IMR-90 (cell line): ENCODE measurements around the gene CDADC1. TPM values are rescaled to one million over a fixed set of nuclear protein-coding genes. Genes with fewer than 3 reads are reported as not detected.

Experiments used
- ATAC-seq: fragments of 200-7000 bp; cut with Tn5 transposase; 2 replicates; pipeline ENCODE4 v1.9.1; 2020; ENCODE audit warnings: low read depth, mild to moderate bottlenecking, moderate library complexity
- BruUV-seq: library from RNA; stranded (reverse); fragments of 400-500 nt; replicated peaks from 2 replicates; lab custom pipeline; 2021; lab: Mats Ljungman, UMichigan
- CTCF ChIA-PET: fragments of 300-600 bp; formaldehyde crosslinking; extraction: SDS; loops from one replicate; lab custom pipeline; 2021; ENCODE audit warnings: antibody characterized with exemption; lab: Yijun Ruan, JAX
- POLR2A ChIA-PET: fragments of 300-600 bp; sonication (Branson Sonifier 250); formaldehyde crosslinking; loops from one replicate; lab custom pipeline; 2022; ENCODE audit warnings: antibody characterized with exemption; ENCODE audit not compliant: unreplicated experiment; lab: Charles Lee
- DNase-seq: peaks from one replicate; pipeline ENCODE4 v3.0.0; 2013
- H2AFZ ChIP-seq: replicated peaks from 2 replicates; pipeline ENCODE3; 2013; ENCODE audit warnings: low read length, mild to moderate bottlenecking; ENCODE audit not compliant: poor library complexity
- H2AK5ac ChIP-seq: 2 replicates; pipeline ENCODE4 v1.6.1; 2013; ENCODE audit warnings: low read depth, low read length, inconsistent platforms
- H2AK9ac ChIP-seq: replicated peaks from 2 replicates; pipeline ENCODE3; 2013; ENCODE audit warnings: mild to moderate bottlenecking, low read depth, low read length, moderate library complexity; ENCODE audit not compliant: poor library complexity
- H2BK120ac ChIP-seq: 2 replicates; pipeline ENCODE4 v1.6.1; 2013; ENCODE audit warnings: low read depth, low read length, inconsistent platforms
- H2BK15ac ChIP-seq: 3 replicates; pipeline ENCODE4 v1.6.1; 2013; ENCODE audit warnings: low read depth, low read length, inconsistent platforms
- H2BK20ac ChIP-seq: 2 replicates; pipeline ENCODE4 v1.6.1; 2013; ENCODE audit warnings: low read depth, mild to moderate bottlenecking, inconsistent platforms, low read length, moderate library complexity
- H2BK5ac ChIP-seq: 2 replicates; pipeline ENCODE4 v1.6.1; 2013; ENCODE audit warnings: mild to moderate bottlenecking, low read depth, low read length, inconsistent platforms; ENCODE audit not compliant: poor library complexity, severe bottlenecking
- H3K14ac ChIP-seq: replicated peaks from 2 replicates; pipeline ENCODE4 v1.6.1; 2013; ENCODE audit warnings: low read depth, low read length, inconsistent platforms
- H3K18ac ChIP-seq: 2 replicates; pipeline ENCODE4 v1.6.1; 2013; ENCODE audit warnings: low read depth, low read length, control low read depth
- H3K23ac ChIP-seq: 2 replicates; pipeline ENCODE4 v1.6.1; 2013; ENCODE audit warnings: low read depth, low read length, inconsistent platforms
- H3K27ac ChIP-seq: 2 replicates; pipeline ENCODE4 v1.5.1; 2013; ENCODE audit warnings: mild to moderate bottlenecking, control low read depth, low read length; ENCODE audit not compliant: insufficient read depth
- H3K27me3 ChIP-seq: 2 replicates; pipeline ENCODE4 v1.6.1; 2013; ENCODE audit warnings: low read length; ENCODE audit not compliant: control insufficient read depth, insufficient read depth
- H3K36me3 ChIP-seq: 2 replicates; pipeline ENCODE4 v1.6.1; 2013; ENCODE audit warnings: low read length, mixed read lengths; ENCODE audit not compliant: control insufficient read depth, insufficient read depth
- H3K4ac ChIP-seq: 2 replicates; pipeline ENCODE4 v1.6.1; 2013; ENCODE audit warnings: low read depth, low read length, inconsistent platforms
- H3K4me1 ChIP-seq: 2 replicates; pipeline ENCODE4 v1.6.1; 2013; ENCODE audit warnings: low read length, mixed read lengths; ENCODE audit not compliant: control insufficient read depth, insufficient read depth
- H3K4me2 ChIP-seq: 2 replicates; pipeline ENCODE4 v1.6.1; 2013; ENCODE audit warnings: low read depth, mild to moderate bottlenecking, control low read depth, low read length, moderate library complexity
- H3K4me3 ChIP-seq: 2 replicates; pipeline ENCODE4 v1.5.1; 2013; ENCODE audit warnings: low read depth, mild to moderate bottlenecking, control low read depth, low read length, moderate library complexity; ENCODE audit not compliant: insufficient read depth
- H3K56ac ChIP-seq: 2 replicates; pipeline ENCODE4 v1.6.1; 2013; ENCODE audit warnings: low read length, inconsistent platforms; ENCODE audit not compliant: insufficient read depth; ENCODE audit errors: extremely low read depth
- H3K79me1 ChIP-seq, 2 experiments: 2 replicates each; pipeline ENCODE4 v1.6.1; 2013; ENCODE audit warnings: low read length in 2 of 2, inconsistent platforms in 1 of 2, low read depth in 1 of 2
- H3K9ac ChIP-seq: 2 replicates; pipeline ENCODE4 v1.6.1; 2013; ENCODE audit warnings: low read depth, low read length, control low read depth
- H3K9me1 ChIP-seq: 2 replicates; pipeline ENCODE4 v1.6.1; 2013; ENCODE audit warnings: low read length, inconsistent platforms; ENCODE audit not compliant: insufficient read depth
- H3K9me3 ChIP-seq: 2 replicates; pipeline ENCODE4 v1.6.1; 2013; ENCODE audit warnings: low read length; ENCODE audit not compliant: control insufficient read depth, insufficient read depth
- H4K20me1 ChIP-seq: 2 replicates; pipeline ENCODE4 v1.6.1; 2013; ENCODE audit warnings: low read length, inconsistent platforms; ENCODE audit not compliant: insufficient read depth
- H4K5ac ChIP-seq: 2 replicates; pipeline ENCODE4 v1.6.1; 2013; ENCODE audit warnings: mild to moderate bottlenecking, low read depth, low read length, control low read depth
- H4K8ac ChIP-seq, 2 experiments: 2 replicates each; pipeline ENCODE4 v1.6.1; 2013; ENCODE audit warnings: low read depth in 2 of 2, low read length in 2 of 2, control low read depth in 1 of 2, inconsistent platforms in 1 of 2
- H4K91ac ChIP-seq: 2 replicates; pipeline ENCODE4 v1.6.1; 2013; ENCODE audit warnings: low read depth, low read length, inconsistent platforms; ENCODE audit not compliant: insufficient read depth
- CEBPB ChIP-seq: IDR thresholded peaks from 2 replicates; pipeline ENCODE4 v1.6.1; 2012; ENCODE audit warnings: low read depth, low read length, improper control_type of control experiment
- FOS ChIP-seq: fragments of 150-350 bp; IDR thresholded peaks from 2 replicates; pipeline ENCODE4 v1.6.1; 2016; ENCODE audit warnings: low read depth, low read length
- dilution Hi-C: fragments of 300-500 bp; cut with HindIII; formaldehyde crosslinking; loops from one replicate; pipeline ENCODE4 v1.14.3; 2018; ENCODE audit warnings: low sequenced_read_pairs; ENCODE audit not compliant: unreplicated experiment
- in situ Hi-C: fragments of 300-500 bp; cut with MboI; formaldehyde crosslinking; loops from 3 replicates; pipeline ENCODE4 v1.14.3; 2019; ENCODE audit warnings: low sequenced_read_pairs, inconsistent platforms, mixed read lengths
- intact Hi-C: fragments of 100-400 bp; cut with micrococcal nuclease; formaldehyde crosslinking; loops from 2 replicates; pipeline ENCODE4 v1.10.0; 2022
- polyA plus RNA-seq, 3 experiments: library from polyadenylated mRNA; depleted of rRNA; stranded (reverse); fragments of >200 nt; gene quantifications; 2 replicates each; pipeline ENCODE4 v1.2.3, GENCODE V29; 2012; ENCODE audit warnings: low replicate concordance in 1 of 3
- total RNA-seq: library from RNA; depleted of rRNA; stranded (reverse); fragments of >200 nt; gene quantifications from 2 replicates; pipeline ENCODE4 v1.2.3, GENCODE V29; 2012

CDADC1 gene
- total and polyA plus RNA-seq, 2 of the 4 experiments (the other 2 are of a cell fraction), result 0.54 to 2.6 TPM

- no peak overlapping the region for H2AFZ ChIP-seq
- H2BK20ac ChIP-seq, result no peak overlapping the region
- H3K4me3 ChIP-seq, result no peak overlapping the region
- H2BK15ac ChIP-seq, result no peak overlapping the region
- no peak overlapping the region for H4K91ac ChIP-seq
- ATAC-seq (no peak), DNase-seq (no peak)
- H2BK5ac ChIP-seq, result peak overlapping the region; percentile 2
- no TSS peak for BruUV-seq
- TF ChIP-seq FOS, result no peak
- TF ChIP-seq CEBPB, result peak; percentile 58
- peaks cover 9% of the 10 kb centered on the region for H3K9me1 ChIP-seq
- H3K9me3 ChIP-seq, result no peaks in the 10 kb centered on the region
- H4K20me1 ChIP-seq, result no peaks in the 10 kb centered on the region
- intact Hi-C loops (no loop called here), in situ Hi-C loops (no loop called here), dilution Hi-C loops (no loop called here)
- H3K79me1 ChIP-seq, result no peaks in the 10 kb centered on the region
- ChIA-PET POLR2A (no interaction called here), CTCF (no interaction called here)
- no peak overlapping the region for H4K8ac ChIP-seq
- H3K27ac ChIP-seq, result no peak overlapping the region
- H3K56ac ChIP-seq, result no peak overlapping the region
- no peak overlapping the region for H2BK120ac ChIP-seq
- H3K36me3 ChIP-seq, result peaks cover 4% of the 10 kb centered on the region; the same call in 1 of the 2 replicates
- H3K27me3 ChIP-seq, result no peaks in the 10 kb centered on the region
- H2AK5ac ChIP-seq, result no peak overlapping the region
- no peak overlapping the region for H2AK9ac ChIP-seq
- peaks cover 11% of the 10 kb centered on the region; the same call in 1 of the 2 replicates for H3K4me1 ChIP-seq
- H3K18ac ChIP-seq, result no peak overlapping the region
- H3K9ac ChIP-seq, result no peak overlapping the region
- H3K14ac ChIP-seq, result no peak overlapping the region
- H3K23ac ChIP-seq, result no peak overlapping the region
- no peak overlapping the region for H3K4ac ChIP-seq
- no peak overlapping the region for H3K4me2 ChIP-seq
- H4K5ac ChIP-seq, result no peak overlapping the region
These were observed 94.2 kb downstream of the CDADC1 start for GRCh38 chr13:49341941-49342340.
